Testis (tissue), 2 donors: ENCODE data around the gene SHANK2.

Experiments used
- POLR2A ChIP-seq: fragments of 450-650 bp; IDR thresholded peaks from one replicate; pipeline ENCODE4 v1.6.1; 2017; ENCODE audit warnings: antibody characterized with exemption, mild to moderate bottlenecking, moderate library complexity
- TF ChIP-seq, protein P1 (sequence below), 3 experiments: fragments of 450-650 bp in 2 of 3; fragments of 200-600 bp in 1 of 3; sonication (generic) in 1 of 3; IDR thresholded peaks; one replicate each; pipeline ENCODE4 v1.5.1; 2016 to 2019; ENCODE audit warnings: antibody characterized with exemption in 3 of 3, mild to moderate bottlenecking in 2 of 3, moderate library complexity in 1 of 3

DNA sequence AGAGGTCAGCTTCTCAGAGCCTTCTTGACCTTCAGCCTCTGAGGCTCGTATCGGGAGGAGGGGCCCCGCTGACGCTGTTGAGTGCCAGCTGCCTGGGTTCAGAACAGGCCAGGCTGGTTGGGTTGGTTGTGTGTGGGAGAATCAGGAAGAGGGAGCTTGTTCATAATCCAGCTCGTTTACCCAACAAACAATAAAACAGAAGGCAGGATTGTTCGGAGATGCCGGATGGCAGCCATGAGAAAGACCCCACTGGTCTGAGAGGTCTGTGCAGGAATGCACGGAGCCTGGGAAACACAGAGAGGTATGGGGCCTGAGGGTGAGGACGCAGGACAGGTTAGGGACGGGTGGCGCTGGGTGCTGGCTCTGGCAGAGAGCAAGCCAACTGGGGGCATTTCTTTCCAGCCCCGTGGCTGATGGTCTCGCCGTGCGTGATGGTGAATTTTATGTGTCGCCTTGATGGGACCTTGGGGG is 31.6 kb upstream of the SHANK2 start:
- TF ChIP-seq POLR2A, result no peak
- TF ChIP-seq, protein P1, sequence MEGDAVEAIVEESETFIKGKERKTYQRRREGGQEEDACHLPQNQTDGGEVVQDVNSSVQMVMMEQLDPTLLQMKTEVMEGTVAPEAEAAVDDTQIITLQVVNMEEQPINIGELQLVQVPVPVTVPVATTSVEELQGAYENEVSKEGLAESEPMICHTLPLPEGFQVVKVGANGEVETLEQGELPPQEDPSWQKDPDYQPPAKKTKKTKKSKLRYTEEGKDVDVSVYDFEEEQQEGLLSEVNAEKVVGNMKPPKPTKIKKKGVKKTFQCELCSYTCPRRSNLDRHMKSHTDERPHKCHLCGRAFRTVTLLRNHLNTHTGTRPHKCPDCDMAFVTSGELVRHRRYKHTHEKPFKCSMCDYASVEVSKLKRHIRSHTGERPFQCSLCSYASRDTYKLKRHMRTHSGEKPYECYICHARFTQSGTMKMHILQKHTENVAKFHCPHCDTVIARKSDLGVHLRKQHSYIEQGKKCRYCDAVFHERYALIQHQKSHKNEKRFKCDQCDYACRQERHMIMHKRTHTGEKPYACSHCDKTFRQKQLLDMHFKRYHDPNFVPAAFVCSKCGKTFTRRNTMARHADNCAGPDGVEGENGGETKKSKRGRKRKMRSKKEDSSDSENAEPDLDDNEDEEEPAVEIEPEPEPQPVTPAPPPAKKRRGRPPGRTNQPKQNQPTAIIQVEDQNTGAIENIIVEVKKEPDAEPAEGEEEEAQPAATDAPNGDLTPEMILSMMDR (IDR thresholded peaks at IDR 0.05), result no peak
